ENCODE data around the gene C19orf53. TPM values are rescaled to one million over a fixed set of nuclear protein-coding genes. Genes with fewer than 3 reads are reported as not detected.

C19orf53 gene
- total and polyA plus RNA-seq, 2 of the 13 experiments (the other 11 are each of a cell fraction or from before 2014, with no cell fraction given): 129 to 130 TPM

- TF ChIP-seq ZBTB46 (CRISPR knock-in tag; IDR thresholded peaks at IDR 0.05; ENCODE audit: borderline replicate concordance) (no peak), TFE3 (CRISPR knock-in tag; IDR thresholded peaks at IDR 0.05) (no peak), ZNF761 (CRISPR knock-in tag; conservative IDR thresholded peaks at IDR 0.05) (no peak), GMEB2 (CRISPR knock-in tag; IDR thresholded peaks at IDR 0.05; ENCODE audit: low read depth) (no peak), ZNF205 (CRISPR knock-in tag; IDR thresholded peaks at IDR 0.05) (peak; percentile 38; the same call in 1 of the 2 replicates), RAD21 (CRISPR knock-in tag; IDR thresholded peaks at IDR 0.05) (peak; percentile 81), BCL6 (CRISPR knock-in tag; IDR thresholded peaks at IDR 0.05) (no peak), ZKSCAN8 (CRISPR knock-in tag; IDR thresholded peaks at IDR 0.05; ENCODE audit: borderline replicate concordance) (no peak), MTA1 (CRISPR knock-in tag; IDR thresholded peaks at IDR 0.05; ENCODE audit: borderline replicate concordance) (no peak), ERF (CRISPR knock-in tag; IDR thresholded peaks at IDR 0.05) (0 out of 2 replicates have a peak, but pooled peaks have one; percentile 43), NR2F6 (IDR thresholded peaks at IDR 0.05) (no peak), NR2F6 (CRISPR knock-in tag; IDR thresholded peaks at IDR 0.05) (0 out of 2 replicates have a peak, but pooled peaks have one; percentile 23), KDM5B (CRISPR knock-in tag; IDR thresholded peaks at IDR 0.05; ENCODE audit: borderline replicate concordance) (no peak), SRSF4 (IDR thresholded peaks at IDR 0.05; ENCODE audit: low read depth, low read length, poor library complexity, severe bottlenecking) (no peak), FOSL2 (CRISPR knock-in tag; IDR thresholded peaks at IDR 0.05) (0 out of 2 replicates have a peak, but pooled peaks have one; percentile 13), FLYWCH1 (CRISPR knock-in tag; IDR thresholded peaks at IDR 0.05) (no peak), DMAP1 (CRISPR knock-in tag; IDR thresholded peaks at IDR 0.05) (no peak), POLR2A (IDR thresholded peaks at IDR 0.05; ENCODE audit: insufficient read depth in 1 of 2, low read depth in 2 of 2, low read length in 2 of 2) (no peak), ZNF687 (CRISPR knock-in tag; IDR thresholded peaks at IDR 0.05) (peak; percentile 58), FOXJ3 (CRISPR knock-in tag; IDR thresholded peaks at IDR 0.05; ENCODE audit: borderline replicate concordance) (no peak), GABPB1 (CRISPR knock-in tag; IDR thresholded peaks at IDR 0.05) (no peak), MED13 (CRISPR knock-in tag; IDR thresholded peaks at IDR 0.05) (no peak), ZNF235 (CRISPR knock-in tag; IDR thresholded peaks at IDR 0.05; ENCODE audit: borderline replicate concordance) (no peak)
Observed at GRCh38 chr19:13784731-13785452, 10.6 kb downstream of the C19orf53 start (continued).

Measured in HepG2 (cell line).